Neutrophil (primary cell): ENCODE data around the gene CCSER1.
"Not testable (repeated sequence)": the region's sequence is repeated elsewhere in the genome, so short reads cannot be mapped to it uniquely, and the experiment has no call there.

ENCODE experiments used
- H3K27ac ChIP-seq: fragments of 200-600 bp; sonication (generic); 2 replicates; pipeline ENCODE4 v1.5.1; 2016; ENCODE audit warnings: mild to moderate bottlenecking, moderate library complexity
- H3K27me3 ChIP-seq: fragments of 200-600 bp; sonication (generic); 2 replicates; pipeline ENCODE4 v1.6.0; 2016; ENCODE audit warnings: mild to moderate bottlenecking
- H3K36me3 ChIP-seq: fragments of 200-600 bp; sonication (generic); 2 replicates; pipeline ENCODE4 v1.5.1; 2017
- H3K4me1 ChIP-seq, 2 experiments: fragments of 200-600 bp in 1 of 2; sonication (generic) in 1 of 2; 1 replicate in 1 of 2; 2 replicates in 1 of 2; pipeline versions ENCODE4 v1.5.1 to v1.6.1; 2013 to 2016; ENCODE audit warnings: low read depth in 1 of 2, low read length in 1 of 2, mild to moderate bottlenecking in 1 of 2, moderate library complexity in 1 of 2; ENCODE audit not compliant: control insufficient read depth in 1 of 2, insufficient read depth in 1 of 2
- H3K4me3 ChIP-seq, 2 experiments: fragments of 200-600 bp in 1 of 2; sonication (generic) in 1 of 2; 1 replicate in 1 of 2; 2 replicates in 1 of 2; pipeline ENCODE4 v1.5.1; 2013 to 2016; ENCODE audit warnings: low read depth in 1 of 2, low read length in 1 of 2, mild to moderate bottlenecking in 1 of 2, moderate library complexity in 1 of 2
- H3K9me3 ChIP-seq: fragments of 200-600 bp; sonication (generic); 2 replicates; pipeline ENCODE4 v1.5.1; 2016
- TF ChIP-seq, protein P1 (sequence below): fragments of 200-600 bp; sonication (generic); IDR thresholded peaks from 2 replicates; pipeline ENCODE4 v1.5.1; 2016; ENCODE audit warnings: antibody characterized with exemption

CCSER1 gene

GRCh38 chr4:91369116-91369515 lies 1241.9 kb downstream of the CCSER1 start:
- no peaks in the 10 kb centered on the region for H3K27me3 ChIP-seq
- no peaks in the 10 kb centered on the region for H3K36me3 ChIP-seq
- H3K4me3 ChIP-seq = no peak overlapping the region
- no peak overlapping the region for H3K27ac ChIP-seq
- H3K4me1 ChIP-seq = no peaks in the 10 kb centered on the region
- TF ChIP-seq, protein P1, sequence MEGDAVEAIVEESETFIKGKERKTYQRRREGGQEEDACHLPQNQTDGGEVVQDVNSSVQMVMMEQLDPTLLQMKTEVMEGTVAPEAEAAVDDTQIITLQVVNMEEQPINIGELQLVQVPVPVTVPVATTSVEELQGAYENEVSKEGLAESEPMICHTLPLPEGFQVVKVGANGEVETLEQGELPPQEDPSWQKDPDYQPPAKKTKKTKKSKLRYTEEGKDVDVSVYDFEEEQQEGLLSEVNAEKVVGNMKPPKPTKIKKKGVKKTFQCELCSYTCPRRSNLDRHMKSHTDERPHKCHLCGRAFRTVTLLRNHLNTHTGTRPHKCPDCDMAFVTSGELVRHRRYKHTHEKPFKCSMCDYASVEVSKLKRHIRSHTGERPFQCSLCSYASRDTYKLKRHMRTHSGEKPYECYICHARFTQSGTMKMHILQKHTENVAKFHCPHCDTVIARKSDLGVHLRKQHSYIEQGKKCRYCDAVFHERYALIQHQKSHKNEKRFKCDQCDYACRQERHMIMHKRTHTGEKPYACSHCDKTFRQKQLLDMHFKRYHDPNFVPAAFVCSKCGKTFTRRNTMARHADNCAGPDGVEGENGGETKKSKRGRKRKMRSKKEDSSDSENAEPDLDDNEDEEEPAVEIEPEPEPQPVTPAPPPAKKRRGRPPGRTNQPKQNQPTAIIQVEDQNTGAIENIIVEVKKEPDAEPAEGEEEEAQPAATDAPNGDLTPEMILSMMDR = no peak
- no peaks in the 10 kb centered on the region for H3K9me3 ChIP-seq

DNA sequence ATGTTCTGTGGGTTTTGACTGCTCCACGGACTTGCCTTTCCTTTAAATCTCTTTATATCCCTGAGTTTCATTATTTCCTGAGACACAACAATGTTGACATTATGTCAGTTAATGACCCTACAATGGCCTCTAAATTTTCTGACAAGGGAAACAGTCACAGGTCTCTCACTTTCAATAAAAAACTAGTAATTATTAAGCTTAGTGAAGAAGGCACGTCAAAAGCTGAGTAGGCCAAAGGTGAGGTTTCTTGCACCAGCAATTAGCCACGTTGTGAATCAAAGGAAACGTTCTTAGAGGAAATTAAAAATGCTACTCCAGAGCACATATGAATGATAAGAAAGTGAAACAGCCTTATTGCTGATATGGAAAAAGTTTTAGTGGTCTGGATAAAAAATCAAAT lies 1246.4 kb downstream of the CCSER1 start:
- H3K9me3 ChIP-seq = no peaks in the 10 kb centered on the region
- TF ChIP-seq, protein P1 = no peak
- H3K4me3 ChIP-seq = no peak overlapping the region
- no peaks in the 10 kb centered on the region for H3K4me1 ChIP-seq
- H3K27ac ChIP-seq = no peak overlapping the region
- no peaks in the 10 kb centered on the region for H3K27me3 ChIP-seq
- H3K36me3 ChIP-seq = no peaks in the 10 kb centered on the region

GRCh38 chr4:91405431-91405830 lies 1278.2 kb downstream of the CCSER1 start:
- not testable (repeated sequence) for H3K27me3 ChIP-seq, H3K9me3 ChIP-seq

DNA sequence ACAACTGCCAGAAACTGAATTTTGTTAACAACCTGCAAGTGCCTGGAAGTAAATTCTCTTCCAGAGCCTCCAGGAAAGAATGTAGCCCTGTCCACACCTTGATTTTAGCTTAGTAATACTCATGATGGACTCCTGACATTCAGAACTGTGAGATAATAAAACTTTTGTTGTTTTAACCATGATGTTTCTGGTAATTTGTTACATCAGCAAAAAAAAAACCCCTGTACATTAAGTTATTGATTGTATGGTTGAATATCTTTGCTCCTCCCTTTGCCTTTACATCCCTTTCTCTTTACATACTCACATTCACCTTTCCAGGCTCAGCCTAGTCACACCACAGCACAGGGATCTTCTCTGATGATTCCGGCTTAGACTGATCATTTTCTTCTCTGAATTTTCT lies 1294.8 kb downstream of the CCSER1 start:
- H3K36me3 ChIP-seq = no peaks in the 10 kb centered on the region
- H3K27me3 ChIP-seq = no peaks in the 10 kb centered on the region
- TF ChIP-seq, protein P1 = no peak
- H3K4me1 ChIP-seq = no peaks in the 10 kb centered on the region
- no peak overlapping the region for H3K4me3 ChIP-seq
- H3K27ac ChIP-seq = no peak overlapping the region
- no peaks in the 10 kb centered on the region for H3K9me3 ChIP-seq

More at GRCh38 chr4:91405431-91405830, 1278.2 kb downstream of the CCSER1 start:
- H3K27ac ChIP-seq, H3K4me3 ChIP-seq, H3K36me3 ChIP-seq, H3K4me1 ChIP-seq: not testable (repeated sequence)

- Histone ChIP-seq H3K36me3 (no peaks in the 10 kb centered on the region), H3K27me3 (no peaks in the 10 kb centered on the region), H3K4me1 (no peaks in the 10 kb centered on the region), H3K27ac (no peak overlapping the region), H3K4me3 (no peak overlapping the region), H3K9me3 (peaks cover 8% of the 10 kb centered on the region)
- TF ChIP-seq, protein P1 = no peak
These were observed 1299.5 kb downstream of the CCSER1 start for GRCh38 chr4:91426725-91427124.

GRCh38 chr4:91427171-91427570 lies 1300.0 kb downstream of the CCSER1 start:
- TF ChIP-seq, protein P1 = no peak
- H3K27ac ChIP-seq = no peak overlapping the region
- no peaks in the 10 kb centered on the region for H3K27me3 ChIP-seq
- H3K36me3 ChIP-seq = no peaks in the 10 kb centered on the region
- no peaks in the 10 kb centered on the region for H3K4me1 ChIP-seq
- peaks cover 8% of the 10 kb centered on the region for H3K9me3 ChIP-seq
- no peak overlapping the region for H3K4me3 ChIP-seq
